Mesothelial cell of epicardium (in vitro differentiated cells): ENCODE results near the gene GTPBP2. TPM values are rescaled to one million over a fixed set of nuclear protein-coding genes. Genes with fewer than 3 reads are reported as not detected.

Source experiments
- DNase-seq, 2 experiments: peaks; one replicate each; pipeline ENCODE4 v3.0.0; 2021; ENCODE audit warnings: low spot score in 2 of 2; ENCODE audit not compliant: unreplicated experiment in 2 of 2
- H3K27ac Mint-ChIP-seq: 2 replicates; pipeline ENCODE4 v1.8.0; 2021; ENCODE audit warnings: mixed read lengths
- H3K27me3 Mint-ChIP-seq: 2 replicates; pipeline ENCODE4 v1.8.0; 2021; ENCODE audit warnings: low read depth, mixed read lengths
- H3K36me3 Mint-ChIP-seq: 2 replicates; pipeline ENCODE4 v1.8.0; 2021; ENCODE audit warnings: mixed read lengths
- H3K4me1 Mint-ChIP-seq: 2 replicates; pipeline ENCODE4 v1.8.0; 2021; ENCODE audit warnings: mixed read lengths
- H3K4me3 Mint-ChIP-seq: 2 replicates; pipeline ENCODE4 v1.8.0; 2021; ENCODE audit warnings: mild to moderate bottlenecking, moderate library complexity, mixed read lengths
- H3K9me3 Mint-ChIP-seq: 2 replicates; pipeline ENCODE4 v1.8.0; 2021; ENCODE audit warnings: mixed read lengths
- total RNA-seq: library from RNA; stranded (reverse); gene quantifications from 3 replicates; pipeline ENCODE4 v1.2.1, GENCODE V29; 2021
- TF ChIP-seq, protein P1 (sequence below): fragments of 200-600 bp; sonication (generic); IDR thresholded peaks from one replicate; pipeline ENCODE4 v1.5.0; 2021; ENCODE audit warnings: antibody characterized with exemption; ENCODE audit not compliant: unreplicated experiment

GTPBP2 gene
- total RNA-seq, 1 donor from 2014 or later: 76.5 TPM

DNA sequence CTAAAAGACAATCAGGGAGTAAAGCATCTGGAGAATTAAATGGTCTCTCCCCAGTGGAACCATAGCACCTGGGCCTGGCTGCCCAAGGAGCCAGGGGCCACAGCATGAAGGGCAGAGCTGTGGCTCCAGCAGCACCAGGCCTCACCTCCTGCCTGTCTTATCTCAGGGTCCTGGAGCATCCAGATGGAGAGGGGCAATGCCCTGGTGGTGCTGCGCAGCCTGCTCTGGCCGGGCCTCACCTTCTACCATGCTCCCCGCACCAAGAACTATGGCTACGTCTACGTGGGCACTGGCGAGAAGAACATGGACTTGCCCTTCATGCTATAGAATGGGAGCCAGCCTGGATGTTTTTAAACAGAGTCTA lies 41.5 kb upstream of the GTPBP2 start:
- TF ChIP-seq, protein P1, sequence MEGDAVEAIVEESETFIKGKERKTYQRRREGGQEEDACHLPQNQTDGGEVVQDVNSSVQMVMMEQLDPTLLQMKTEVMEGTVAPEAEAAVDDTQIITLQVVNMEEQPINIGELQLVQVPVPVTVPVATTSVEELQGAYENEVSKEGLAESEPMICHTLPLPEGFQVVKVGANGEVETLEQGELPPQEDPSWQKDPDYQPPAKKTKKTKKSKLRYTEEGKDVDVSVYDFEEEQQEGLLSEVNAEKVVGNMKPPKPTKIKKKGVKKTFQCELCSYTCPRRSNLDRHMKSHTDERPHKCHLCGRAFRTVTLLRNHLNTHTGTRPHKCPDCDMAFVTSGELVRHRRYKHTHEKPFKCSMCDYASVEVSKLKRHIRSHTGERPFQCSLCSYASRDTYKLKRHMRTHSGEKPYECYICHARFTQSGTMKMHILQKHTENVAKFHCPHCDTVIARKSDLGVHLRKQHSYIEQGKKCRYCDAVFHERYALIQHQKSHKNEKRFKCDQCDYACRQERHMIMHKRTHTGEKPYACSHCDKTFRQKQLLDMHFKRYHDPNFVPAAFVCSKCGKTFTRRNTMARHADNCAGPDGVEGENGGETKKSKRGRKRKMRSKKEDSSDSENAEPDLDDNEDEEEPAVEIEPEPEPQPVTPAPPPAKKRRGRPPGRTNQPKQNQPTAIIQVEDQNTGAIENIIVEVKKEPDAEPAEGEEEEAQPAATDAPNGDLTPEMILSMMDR: no peak
- no peaks in the 10 kb centered on the region for H3K9me3 Mint-ChIP-seq
- H3K4me1 Mint-ChIP-seq: peaks cover 66% of the 10 kb centered on the region
- no peak for DNase-seq
- H3K4me3 Mint-ChIP-seq: no peak overlapping the region
- H3K27me3 Mint-ChIP-seq: no peaks in the 10 kb centered on the region
- peaks cover 15% of the 10 kb centered on the region for H3K36me3 Mint-ChIP-seq
- H3K27ac Mint-ChIP-seq: peak overlapping the region; percentile 89

DNA sequence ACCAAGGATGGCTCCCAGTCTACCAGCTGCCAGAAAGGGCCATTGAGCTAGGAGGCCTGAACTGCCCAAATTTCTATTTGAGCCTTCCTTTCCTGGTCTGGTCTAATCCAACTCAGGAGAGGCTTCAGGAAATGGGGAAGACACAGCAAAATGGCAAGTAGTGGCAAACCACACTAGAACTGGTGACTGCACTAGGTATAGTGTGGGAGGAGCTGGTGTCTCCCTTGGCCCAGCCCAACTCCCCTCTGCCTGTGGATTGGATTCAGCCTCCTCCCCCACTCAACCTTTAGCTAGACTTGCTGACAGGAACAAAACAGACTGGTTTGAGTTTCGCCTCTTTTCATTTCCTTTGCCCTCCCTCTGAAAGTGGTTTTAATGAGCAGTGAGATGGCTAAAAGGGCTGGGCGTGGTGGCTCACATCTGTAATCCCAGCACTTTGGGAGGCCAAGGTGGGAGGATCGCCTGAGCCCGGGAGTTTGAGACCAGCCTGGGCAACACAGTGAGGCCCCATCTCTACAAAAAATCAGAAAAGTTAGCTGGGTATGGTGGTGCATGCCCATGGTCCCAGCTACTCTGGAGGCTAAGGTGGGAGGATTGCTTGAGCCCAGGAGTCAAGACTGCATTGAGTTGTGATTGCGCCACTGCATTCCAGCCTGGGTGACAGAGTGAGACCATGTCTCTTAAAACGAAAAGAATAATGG lies 41.0 kb upstream of the GTPBP2 start:
- Mint-ChIP-seq H3K36me3 (peaks cover 13% of the 10 kb centered on the region), H3K27ac (peak overlapping the region; percentile 89), H3K9me3 (no peaks in the 10 kb centered on the region), H3K27me3 (no peaks in the 10 kb centered on the region), H3K4me1 (peaks cover 66% of the 10 kb centered on the region), H3K4me3 (no peak overlapping the region)
- TF ChIP-seq, protein P1: no peak
- no peak for DNase-seq

DNA sequence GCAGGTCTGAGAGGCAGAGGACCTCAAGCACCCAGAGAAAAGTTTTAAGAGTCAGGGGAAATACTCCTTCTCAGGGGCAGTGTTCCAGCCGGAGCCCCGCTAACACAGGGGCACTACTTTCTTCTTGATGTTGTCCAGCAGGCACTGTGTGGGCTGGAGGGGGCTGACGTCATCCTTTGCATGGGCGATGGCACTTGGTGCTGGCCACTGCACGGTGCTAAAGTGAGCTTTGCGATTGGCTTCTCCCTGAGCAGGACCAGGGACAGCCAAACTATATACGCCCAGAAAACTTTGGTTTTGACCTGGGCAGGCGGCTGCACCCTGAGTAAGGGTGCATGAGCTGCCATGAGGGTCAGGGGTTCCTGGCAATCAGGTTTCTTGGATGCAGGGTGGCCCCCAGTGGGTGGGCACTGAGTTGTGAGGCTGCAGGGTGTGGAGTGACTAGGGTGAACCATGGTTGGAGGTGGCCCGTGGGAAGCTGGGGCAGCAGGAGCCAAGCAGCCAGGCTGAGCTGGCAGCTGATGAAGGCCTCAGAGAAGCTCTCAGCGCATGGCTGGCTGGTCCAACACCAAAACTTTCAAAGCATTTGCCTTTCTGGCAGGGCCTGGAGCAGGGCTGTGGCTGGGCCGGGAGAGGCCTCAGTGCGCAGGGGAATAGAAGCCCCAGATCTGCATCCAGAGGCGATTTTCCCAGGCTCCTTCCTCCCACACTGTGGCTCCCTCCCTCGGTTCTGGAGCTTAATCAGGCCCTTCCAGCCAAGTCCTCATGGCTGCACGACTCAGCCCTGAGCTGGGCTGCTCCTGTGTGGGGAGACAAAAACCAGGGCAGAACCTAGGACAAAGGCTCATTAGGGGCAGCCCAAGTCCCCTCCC lies 40.2 kb upstream of the GTPBP2 start:
- Mint-ChIP-seq H3K27me3 (no peaks in the 10 kb centered on the region), H3K36me3 (peaks cover 5% of the 10 kb centered on the region), H3K4me3 (no peak overlapping the region), H3K27ac (peak overlapping the region; percentile 89), H3K4me1 (peaks cover 61% of the 10 kb centered on the region), H3K9me3 (no peaks in the 10 kb centered on the region)
- TF ChIP-seq, protein P1: no peak
- DNase-seq: no peak

DNA sequence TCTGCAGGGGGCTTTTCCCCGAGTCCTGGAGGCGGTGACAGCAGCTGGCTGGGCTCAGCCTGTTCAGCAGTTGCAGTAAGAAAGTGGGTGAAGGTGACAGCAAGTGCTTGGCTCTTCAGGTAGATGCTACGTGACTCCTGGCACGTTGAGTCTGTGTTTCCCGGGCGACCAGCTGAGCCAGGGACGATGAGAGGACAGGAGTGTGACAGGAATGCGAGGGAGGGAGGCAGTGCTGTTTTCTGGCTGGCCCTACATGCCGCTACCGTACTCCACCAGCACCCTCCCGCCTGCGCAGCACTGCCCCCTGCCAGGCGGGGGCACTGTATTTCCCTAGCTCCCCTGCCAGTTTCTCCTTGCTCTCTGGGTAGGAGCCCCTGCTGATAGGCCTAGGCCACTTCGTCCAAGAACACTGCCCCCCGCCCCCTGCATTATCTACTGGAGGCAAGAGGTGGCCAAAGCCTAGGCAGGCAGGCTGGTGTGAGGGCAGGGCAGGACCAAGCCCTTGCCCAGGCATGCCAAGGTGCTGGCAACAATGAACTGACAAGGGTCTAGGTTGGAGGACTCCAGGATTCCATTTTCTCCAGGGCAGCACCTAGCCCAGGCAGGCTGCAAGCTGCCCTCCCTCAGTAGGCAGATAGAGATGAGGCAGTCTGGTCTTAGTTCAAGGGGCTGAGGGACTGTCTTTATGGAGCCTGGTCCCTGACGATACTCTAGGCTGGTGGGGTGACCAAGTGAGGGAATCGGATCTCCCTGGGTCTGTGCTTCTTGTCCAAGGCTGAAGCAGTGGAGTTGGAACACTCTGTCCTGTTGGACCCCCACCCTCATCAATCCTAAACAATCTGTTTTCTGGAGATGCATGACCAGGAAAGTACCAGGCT lies 39.3 kb upstream of the GTPBP2 start:
- H3K27ac Mint-ChIP-seq: peak overlapping the region; percentile 89
- TF ChIP-seq, protein P1: no peak
- H3K4me1 Mint-ChIP-seq: peaks cover 53% of the 10 kb centered on the region
- no peaks in the 10 kb centered on the region for H3K9me3 Mint-ChIP-seq
- no peaks in the 10 kb centered on the region for H3K27me3 Mint-ChIP-seq
- peak in 1 of 2 experiments; percentile 61 for DNase-seq
- H3K36me3 Mint-ChIP-seq: peaks cover 4% of the 10 kb centered on the region
- H3K4me3 Mint-ChIP-seq: peak overlapping the region; percentile 56
